OCI-LY7 (cell line): ENCODE data around the gene CSTPP1.

Experiments used
- EZH2phosphoT487 ChIP-seq: fragments of 200-600 bp; sonication (generic); IDR thresholded peaks from 2 replicates; pipeline ENCODE4 v1.6.1; 2018; ENCODE audit warnings: low read depth, borderline replicate concordance, mild to moderate bottlenecking, mixed run types, antibody characterized with exemption, low read length, moderate library complexity, mixed read lengths
- TF ChIP-seq, protein P1 (sequence below): fragments of 200-600 bp; sonication (generic); conservative IDR thresholded peaks from 2 replicates; pipeline ENCODE4 v1.5.1; 2014; ENCODE audit warnings: mild to moderate bottlenecking, antibody characterized with exemption, low read length, moderate library complexity, mixed read lengths

DNA sequence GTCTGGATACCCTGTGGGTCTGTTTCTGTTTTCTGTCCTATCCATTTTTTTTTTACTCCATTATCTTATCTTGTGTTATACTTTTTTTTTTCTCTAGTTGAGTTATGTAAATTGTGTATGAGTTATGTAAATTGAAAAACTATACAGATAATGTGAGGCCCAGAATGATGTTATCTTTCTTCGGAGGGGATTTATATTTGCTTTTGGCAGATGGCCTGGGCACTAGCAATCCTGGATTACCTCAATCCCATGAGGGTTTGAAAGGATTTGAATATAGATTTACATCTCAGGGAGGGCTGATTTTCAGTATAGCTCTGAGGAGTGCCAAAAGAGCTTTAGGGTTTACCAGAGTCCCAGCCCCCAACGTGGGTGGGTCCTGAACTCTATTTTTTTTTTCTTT is 71.0 kb downstream of the CSTPP1 start:
- TF ChIP-seq, protein P1, sequence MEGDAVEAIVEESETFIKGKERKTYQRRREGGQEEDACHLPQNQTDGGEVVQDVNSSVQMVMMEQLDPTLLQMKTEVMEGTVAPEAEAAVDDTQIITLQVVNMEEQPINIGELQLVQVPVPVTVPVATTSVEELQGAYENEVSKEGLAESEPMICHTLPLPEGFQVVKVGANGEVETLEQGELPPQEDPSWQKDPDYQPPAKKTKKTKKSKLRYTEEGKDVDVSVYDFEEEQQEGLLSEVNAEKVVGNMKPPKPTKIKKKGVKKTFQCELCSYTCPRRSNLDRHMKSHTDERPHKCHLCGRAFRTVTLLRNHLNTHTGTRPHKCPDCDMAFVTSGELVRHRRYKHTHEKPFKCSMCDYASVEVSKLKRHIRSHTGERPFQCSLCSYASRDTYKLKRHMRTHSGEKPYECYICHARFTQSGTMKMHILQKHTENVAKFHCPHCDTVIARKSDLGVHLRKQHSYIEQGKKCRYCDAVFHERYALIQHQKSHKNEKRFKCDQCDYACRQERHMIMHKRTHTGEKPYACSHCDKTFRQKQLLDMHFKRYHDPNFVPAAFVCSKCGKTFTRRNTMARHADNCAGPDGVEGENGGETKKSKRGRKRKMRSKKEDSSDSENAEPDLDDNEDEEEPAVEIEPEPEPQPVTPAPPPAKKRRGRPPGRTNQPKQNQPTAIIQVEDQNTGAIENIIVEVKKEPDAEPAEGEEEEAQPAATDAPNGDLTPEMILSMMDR, result no peak
- no peak for TF ChIP-seq EZH2phosphoT487
